Transverse colon (tissue), 4 donors: Measurements from ENCODE around the gene LAPTM4A. TPM values are rescaled to one million over a fixed set of nuclear protein-coding genes. Genes with fewer than 3 reads are reported as not detected.

Experiments
- DNase-seq: peaks from one replicate; pipeline ENCODE4 v3.0.0-alpha.2; 2019
- H3K27ac ChIP-seq, 4 donors: fragments of 200-600 bp; sonication (generic); 2 replicates each; pipeline ENCODE4 v1.5.1; 2016 to 2018; ENCODE audit warnings: inconsistent platforms in 4 of 4
- H3K27me3 ChIP-seq: fragments of 200-600 bp; sonication (generic); 2 replicates; pipeline ENCODE4 v1.5.1; 2017; ENCODE audit warnings: inconsistent platforms
- H3K36me3 ChIP-seq, 4 donors: fragments of 200-600 bp; sonication (generic); 2 replicates each; pipeline ENCODE4 v1.5.1; 2017 to 2019; ENCODE audit warnings: inconsistent platforms in 4 of 4
- H3K4me1 ChIP-seq, 4 donors: fragments of 200-600 bp; sonication (generic); 2 replicates each; pipeline ENCODE4 v1.5.1; 2017 to 2020; ENCODE audit warnings: inconsistent platforms in 4 of 4
- H3K4me3 ChIP-seq, 4 donors: fragments of 200-600 bp; sonication (generic); 1 replicate in 1 of 4; 2 replicates in 3 of 4; pipeline versions ENCODE4 v1.5.1 to v1.6.1; 2017 to 2019; ENCODE audit warnings: inconsistent platforms in 4 of 4
- H3K9me3 ChIP-seq, 2 donors: fragments of 200-600 bp; sonication (generic); 2 replicates each; pipeline ENCODE4 v1.5.1; 2017 to 2019; ENCODE audit warnings: inconsistent platforms in 2 of 2
- CTCF ChIP-seq, 5 experiments: fragments of 200-600 bp in 3 of 5; fragments of 450-650 bp in 2 of 5; sonication (generic) in 3 of 5; IDR thresholded peaks; 1 replicate in 2 of 5; 2 replicates in 3 of 5; pipeline ENCODE4 v1.5.1; 2016 to 2017; ENCODE audit warnings: antibody characterized with exemption in 5 of 5, inconsistent platforms in 3 of 5, mild to moderate bottlenecking in 2 of 5, moderate library complexity in 1 of 5
- EP300 ChIP-seq: sonication (generic); formaldehyde crosslinking; IDR thresholded peaks from one replicate; pipeline ENCODE4 v1.6.1; 2017; ENCODE audit warnings: antibody characterized with exemption, low read depth
- POLR2A ChIP-seq: fragments of 450-650 bp; IDR thresholded peaks from one replicate; pipeline ENCODE4 v1.6.1; 2016; ENCODE audit warnings: antibody characterized with exemption, mild to moderate bottlenecking, moderate library complexity
- POLR2AphosphoS5 ChIP-seq, 3 donors: sonication (generic); formaldehyde crosslinking; IDR thresholded peaks; one replicate each; pipeline ENCODE4 v1.6.1; 2016; ENCODE audit warnings: antibody characterized with exemption in 3 of 3
- WGBS, 2 donors: methylation state at CpG; one replicate each; pipeline ENCODE4 v1.1.5; 2018; ENCODE audit warnings: low coverage in 1 of 2; 5-methylcytosine and 5-hydroxymethylcytosine counted together
- in situ Hi-C, 4 donors: fragments of 200-750 bp; cut with MboI; loops; one replicate each; pipeline versions ENCODE4 v1.15.0 to v1.15.1; 2017; ENCODE audit warnings: low sequenced_read_pairs in 3 of 4, low pct_ligation_motif_present in 1 of 4, low pct_unique_long_range_greater_than_20kb in 1 of 4
- intact Hi-C: fragments of 100-400 bp; cut with DNase I; formaldehyde crosslinking; loops from one replicate; pipeline ENCODE4 v1.15.1; 2023; ENCODE audit warnings: low total_unique reads
- total RNA-seq, 4 donors: library from RNA; depleted of rRNA; stranded (reverse); fragments of >200 nt; gene quantifications; one replicate each; pipeline ENCODE4 v1.1.0, GENCODE V29; 2016

The LAPTM4A gene
- total RNA-seq, 4 donors from 2014 or later = 19.3 to 122 (median 75.3) TPM

DNA sequence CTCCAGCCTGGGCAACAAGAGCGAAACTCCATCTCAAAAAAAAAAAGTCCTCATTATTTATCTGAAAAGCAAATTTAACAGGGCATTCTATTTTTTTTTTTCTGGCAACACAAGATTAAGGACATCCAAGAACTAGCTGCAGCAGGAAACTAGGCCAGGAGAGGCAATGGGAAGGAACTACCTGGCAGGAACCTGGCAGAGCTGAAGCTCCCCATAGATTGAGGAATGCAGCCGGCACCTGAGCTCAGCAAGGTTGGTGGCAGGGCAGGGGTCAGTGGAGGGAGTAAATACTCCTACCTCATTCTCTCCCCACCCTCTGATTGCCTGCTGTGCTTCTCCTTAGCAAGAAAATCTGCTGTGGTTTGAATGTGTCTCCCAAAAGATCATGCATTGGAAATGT is 30.4 kb upstream of the LAPTM4A start:
- H3K27ac ChIP-seq = no peak overlapping the region
- 93 to 100% methylated on average over 1 to 2 of the region's 2 CpGs for WGBS, 2 donors
- no peaks in the 10 kb centered on the region for H3K9me3 ChIP-seq
- H3K4me3 ChIP-seq = no peak overlapping the region
- intact Hi-C loops (no loop called here), in situ Hi-C loops (no loop called here)
- no peaks in the 10 kb centered on the region for H3K27me3 ChIP-seq
- no peak for DNase-seq
- TF ChIP-seq CTCF (IDR thresholded peaks at IDR 0.05) (no peak), EP300 (no peak), POLR2AphosphoS5 (IDR thresholded peaks at IDR 0.05) (no peak), POLR2A (no peak)
- H3K4me1 ChIP-seq = no peaks in the 10 kb centered on the region
- H3K36me3 ChIP-seq = no peaks in the 10 kb centered on the region

DNA sequence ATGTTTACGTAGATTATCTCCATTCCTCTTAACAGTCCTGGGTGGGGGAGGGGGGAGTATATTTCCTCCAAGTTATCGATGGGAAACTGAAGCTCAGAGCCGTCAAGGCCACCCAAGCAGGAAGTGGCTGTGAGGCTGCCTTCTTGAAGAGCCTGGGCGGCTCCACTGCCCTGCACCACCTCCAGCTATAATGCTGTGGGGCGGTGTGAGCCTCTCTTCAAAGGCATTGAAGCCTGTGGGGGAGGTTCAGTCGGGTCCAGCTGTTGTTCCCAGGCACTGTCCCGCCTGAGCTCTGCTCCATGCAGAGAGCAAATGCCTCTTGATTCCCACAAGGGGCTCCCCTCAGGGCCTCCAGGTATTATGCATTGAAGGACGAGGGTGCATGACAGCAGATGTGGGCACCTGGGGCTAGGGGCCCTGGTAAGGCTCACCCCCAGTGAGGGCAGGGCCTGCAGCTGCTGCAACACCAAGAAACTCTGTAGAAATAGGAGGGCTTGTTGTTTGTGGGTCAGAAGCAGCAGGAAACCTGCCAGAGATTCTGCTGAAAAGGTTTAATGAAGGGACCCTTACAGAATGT is 29.5 kb upstream of the LAPTM4A start:
- Histone ChIP-seq H3K9me3 (no peaks in the 10 kb centered on the region), H3K4me1 (no peaks in the 10 kb centered on the region), H3K4me3 (no peak overlapping the region), H3K36me3 (no peaks in the 10 kb centered on the region), H3K27ac (no peak overlapping the region), H3K27me3 (no peaks in the 10 kb centered on the region)
- no peak for DNase-seq
- WGBS, 2 donors = 60 to 63% methylated on average over 2 to 8 of the region's 8 CpGs
- in situ Hi-C loops = no loop called here
- intact Hi-C loops = no loop called here
- no peak for TF ChIP-seq POLR2A
- no peak for TF ChIP-seq CTCF (IDR thresholded peaks at IDR 0.05)
- no peak for TF ChIP-seq POLR2AphosphoS5 (IDR thresholded peaks at IDR 0.05)
- TF ChIP-seq EP300 = no peak

DNA sequence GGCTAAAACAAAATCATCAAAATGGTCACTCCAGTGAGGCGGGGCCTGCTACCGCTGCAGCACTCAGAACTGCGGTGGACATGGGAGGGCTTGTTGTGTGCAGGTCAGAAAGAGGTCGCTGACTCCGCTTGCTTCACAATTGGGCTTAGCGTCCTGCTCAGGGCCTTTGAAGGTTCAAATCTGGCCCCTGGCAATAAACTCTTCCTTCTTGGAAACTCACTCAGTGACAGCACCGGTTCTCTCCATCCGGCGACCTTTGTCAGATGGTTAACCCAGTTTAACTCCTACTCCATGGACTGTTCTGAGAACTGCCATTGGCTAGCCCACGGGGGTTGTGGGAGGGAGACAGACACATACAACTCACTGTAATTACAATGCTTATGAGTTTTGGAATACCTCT is 29.0 kb upstream of the LAPTM4A start:
- no peak overlapping the region for H3K27ac ChIP-seq
- no peaks in the 10 kb centered on the region for H3K36me3 ChIP-seq
- DNase-seq = no peak
- no peaks in the 10 kb centered on the region for H3K9me3 ChIP-seq
- WGBS, 2 donors = 87 to 92% methylated on average over 9 to 10 of the region's 10 CpGs
- intact Hi-C loops = no loop called here
- no peaks in the 10 kb centered on the region for H3K27me3 ChIP-seq
- in situ Hi-C loops = no loop called here
- H3K4me1 ChIP-seq = no peaks in the 10 kb centered on the region
- no peak overlapping the region for H3K4me3 ChIP-seq
- TF ChIP-seq POLR2A (no peak), CTCF (IDR thresholded peaks at IDR 0.05) (no peak), POLR2AphosphoS5 (IDR thresholded peaks at IDR 0.05) (no peak), EP300 (no peak)

DNA sequence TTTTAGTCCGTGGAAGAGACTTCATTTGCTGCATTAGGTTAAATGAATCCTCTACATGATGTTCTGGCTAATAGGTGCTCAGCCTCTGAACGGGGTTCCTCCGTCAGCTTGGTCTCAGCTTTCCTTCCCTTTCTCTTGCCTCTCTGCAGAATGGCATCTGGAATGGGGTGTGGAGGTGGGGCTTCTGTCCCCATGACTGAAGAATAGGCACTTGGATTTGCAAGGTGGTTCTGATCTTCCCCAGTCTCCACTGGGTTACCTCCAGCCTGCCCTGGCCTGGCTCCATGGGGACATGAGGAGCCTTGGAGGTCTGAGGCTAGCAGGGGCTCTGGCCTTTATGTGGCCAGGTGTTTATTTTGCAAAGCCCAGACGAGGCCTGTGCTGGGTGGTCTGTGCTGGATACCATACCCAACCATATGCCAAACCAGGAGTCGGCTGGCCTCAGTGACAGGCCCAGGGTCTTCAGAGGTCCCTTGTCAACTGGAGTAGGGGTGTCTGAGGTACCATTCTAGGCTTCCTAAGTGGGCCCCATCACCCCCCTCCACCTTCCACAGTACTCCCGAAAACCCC is 28.2 kb upstream of the LAPTM4A start:
- no peak overlapping the region for H3K27ac ChIP-seq
- no peaks in the 10 kb centered on the region for H3K4me1 ChIP-seq
- intact Hi-C loops = no loop called here
- no peaks in the 10 kb centered on the region for H3K9me3 ChIP-seq
- WGBS, 2 donors = 87% methylated on average over 6 of the region's 6 CpGs; no CpG with 5 or more reads in 1 of the 2 donors
- TF ChIP-seq EP300 (no peak), CTCF (IDR thresholded peaks at IDR 0.05) (no peak), POLR2A (no peak), POLR2AphosphoS5 (IDR thresholded peaks at IDR 0.05) (no peak)
- no peaks in the 10 kb centered on the region for H3K27me3 ChIP-seq
- no peak overlapping the region for H3K4me3 ChIP-seq
- in situ Hi-C loops = no loop called here
- H3K36me3 ChIP-seq = no peaks in the 10 kb centered on the region
- no peak for DNase-seq
